ENCODE measurements around the gene STIM2.
"Not testable (repeated sequence)": the region's sequence is repeated elsewhere in the genome, so short reads cannot be mapped to it uniquely, and the experiment has no call there.

STIM2 gene

GRCh38 chr4:27020203-27020602 is 159.6 kb downstream of the STIM2 start:
- TF ChIP-seq CTCF (IDR thresholded peaks at IDR 0.05; ENCODE audit: borderline replicate concordance, control extremely low read depth, extremely low read depth, insufficient read depth, missing control alignments) = no peak
- DNase-seq (ENCODE audit: low spot score) = no peak
- in situ Hi-C loops (cut with MboI; ENCODE audit: low sequenced_read_pairs, unreplicated experiment) = loop anchor here (25.0 kb wide), 3 partner anchors 283 to 958 kb away; no protein-coding TSS in a partner anchor

DNA sequence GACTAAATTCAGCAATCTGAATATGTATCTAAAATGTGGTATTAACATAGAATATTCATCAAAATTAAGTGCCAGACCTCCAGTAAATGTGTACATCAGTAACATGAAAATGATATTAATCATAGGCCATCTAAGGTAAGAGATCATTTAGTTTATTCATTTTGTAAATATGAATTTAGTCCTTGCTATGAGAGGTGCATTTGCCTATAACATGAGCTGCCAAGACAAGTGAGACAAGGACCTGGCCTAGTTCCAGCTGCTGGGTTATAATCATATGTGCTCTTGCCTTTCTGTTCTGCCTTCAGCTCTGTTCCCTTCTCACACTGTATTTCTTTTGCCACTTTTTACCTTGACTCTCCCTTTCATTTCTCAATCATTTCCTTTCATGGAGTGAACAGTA is 160.0 kb downstream of the STIM2 start:
- DNase-seq (ENCODE audit: low spot score) = no peak

GRCh38 chr4:27022963-27023362 is 162.3 kb downstream of the STIM2 start:
- in situ Hi-C loops (cut with MboI; ENCODE audit: low sequenced_read_pairs, unreplicated experiment) = loop anchor here (25.0 kb wide), 3 partner anchors 286 to 961 kb away; no protein-coding TSS in a partner anchor
- no peak for DNase-seq (ENCODE audit: low spot score)
- no peak for TF ChIP-seq CTCF (IDR thresholded peaks at IDR 0.05; ENCODE audit: borderline replicate concordance, control extremely low read depth, extremely low read depth, insufficient read depth, missing control alignments)

More for the DNA sequence above, 160.0 kb downstream of the STIM2 start:
- in situ Hi-C loops (cut with MboI; ENCODE audit: low sequenced_read_pairs, unreplicated experiment) = loop anchor here (25.0 kb wide), 3 partner anchors 283 to 958 kb away; no protein-coding TSS in a partner anchor
- no peak for TF ChIP-seq CTCF (IDR thresholded peaks at IDR 0.05; ENCODE audit: borderline replicate concordance, control extremely low read depth, extremely low read depth, insufficient read depth, missing control alignments)

DNA sequence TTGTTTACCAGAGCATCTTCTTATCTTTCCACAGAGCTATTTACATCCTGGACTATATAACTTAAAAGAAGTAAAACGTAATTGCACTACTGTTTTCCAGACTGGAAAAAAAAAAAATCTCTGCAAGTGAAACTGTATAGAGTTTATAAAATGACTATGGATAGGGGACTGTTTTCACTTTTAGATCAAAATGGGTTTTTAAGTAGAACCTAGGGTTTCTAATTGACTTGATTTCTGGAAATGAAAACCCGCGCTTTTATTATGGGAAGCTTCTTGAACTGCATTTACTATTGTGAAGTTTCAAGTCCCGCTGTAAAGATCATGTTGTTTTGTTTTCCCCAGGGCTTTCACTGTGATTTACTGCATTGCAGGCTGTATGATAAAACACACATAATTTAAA is 162.7 kb downstream of the STIM2 start:
- DNase-seq (ENCODE audit: low spot score) = no peak
- in situ Hi-C loops (cut with MboI; ENCODE audit: low sequenced_read_pairs, unreplicated experiment) = loop anchor here (25.0 kb wide), 3 partner anchors 286 to 961 kb away; no protein-coding TSS in a partner anchor
- no peak for TF ChIP-seq CTCF (IDR thresholded peaks at IDR 0.05; ENCODE audit: borderline replicate concordance, control extremely low read depth, extremely low read depth, insufficient read depth, missing control alignments)

DNA sequence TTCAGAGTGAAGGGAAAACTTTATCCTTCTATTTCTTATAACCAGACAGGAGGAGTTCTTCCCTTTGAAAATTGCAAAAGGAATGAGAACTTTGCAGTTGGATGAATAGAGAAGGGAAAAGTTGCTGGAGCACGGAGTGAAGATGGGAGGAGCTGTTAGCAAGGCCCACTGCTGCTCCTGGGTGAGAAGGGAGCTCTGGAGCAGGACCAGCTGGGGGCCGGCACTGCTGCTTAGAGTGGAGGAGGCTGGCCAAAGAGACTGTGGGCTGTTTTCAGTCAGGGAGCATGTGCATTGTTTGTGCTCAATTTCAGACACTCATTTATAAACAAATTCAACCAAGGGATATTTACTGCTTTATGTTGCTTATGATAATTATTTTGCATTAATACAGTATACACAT is 164.2 kb downstream of the STIM2 start:
- in situ Hi-C loops (cut with MboI; ENCODE audit: low sequenced_read_pairs, unreplicated experiment) = loop anchor here (25.0 kb wide), 3 partner anchors 288 to 963 kb away; no protein-coding TSS in a partner anchor
- no peak for TF ChIP-seq CTCF (IDR thresholded peaks at IDR 0.05; ENCODE audit: borderline replicate concordance, control extremely low read depth, extremely low read depth, insufficient read depth, missing control alignments)
- no peak for DNase-seq (ENCODE audit: low spot score)

GRCh38 chr4:27027428-27027827 is 166.8 kb downstream of the STIM2 start:
- in situ Hi-C loops (cut with MboI; ENCODE audit: low sequenced_read_pairs, unreplicated experiment) = no loop called here
- DNase-seq (ENCODE audit: low spot score) = no peak
- TF ChIP-seq CTCF (IDR thresholded peaks at IDR 0.05; ENCODE audit: borderline replicate concordance, control extremely low read depth, extremely low read depth, insufficient read depth, missing control alignments) = no peak

GRCh38 chr4:27035127-27035526 is 174.5 kb downstream of the STIM2 start:
- in situ Hi-C loops (cut with MboI; ENCODE audit: low sequenced_read_pairs, unreplicated experiment); DNase-seq (ENCODE audit: low spot score): not testable (repeated sequence)

All from GM13976 (cell line).